Measurements from ENCODE around the gene LHX3. TPM values are rescaled to one million over a fixed set of nuclear protein-coding genes. Genes with fewer than 3 reads are reported as not detected.

LHX3 gene
- total and polyA plus RNA-seq, 2 donors from 2014 or later: not detected

DNA sequence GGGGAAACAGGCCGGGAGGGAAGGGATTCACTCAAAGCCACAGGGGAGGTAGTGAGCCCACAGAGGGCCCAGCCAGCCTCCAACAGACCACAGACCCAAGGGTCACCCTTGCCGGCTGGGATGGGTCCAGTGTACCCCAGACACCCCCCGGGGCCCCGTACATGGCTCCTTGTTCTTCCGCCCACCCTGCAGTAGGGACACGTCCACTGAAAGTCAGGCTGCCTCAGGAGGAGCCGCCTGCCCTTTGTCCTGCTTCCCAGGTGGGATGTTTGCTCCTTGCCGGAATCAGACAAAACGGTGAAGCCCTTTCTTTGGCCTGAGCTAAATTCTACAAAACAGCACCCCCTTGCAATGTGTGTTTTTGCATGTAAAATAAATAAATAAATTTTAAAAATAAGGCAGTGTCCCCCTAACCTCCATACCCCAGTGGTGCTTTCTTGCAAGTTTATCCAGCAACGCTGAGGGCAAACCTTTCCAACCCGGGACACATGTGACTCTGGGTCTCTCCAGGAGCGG is 25.8 kb downstream of the LHX3 start:
- DNase-seq: no peak
- TF ChIP-seq, protein P1, sequence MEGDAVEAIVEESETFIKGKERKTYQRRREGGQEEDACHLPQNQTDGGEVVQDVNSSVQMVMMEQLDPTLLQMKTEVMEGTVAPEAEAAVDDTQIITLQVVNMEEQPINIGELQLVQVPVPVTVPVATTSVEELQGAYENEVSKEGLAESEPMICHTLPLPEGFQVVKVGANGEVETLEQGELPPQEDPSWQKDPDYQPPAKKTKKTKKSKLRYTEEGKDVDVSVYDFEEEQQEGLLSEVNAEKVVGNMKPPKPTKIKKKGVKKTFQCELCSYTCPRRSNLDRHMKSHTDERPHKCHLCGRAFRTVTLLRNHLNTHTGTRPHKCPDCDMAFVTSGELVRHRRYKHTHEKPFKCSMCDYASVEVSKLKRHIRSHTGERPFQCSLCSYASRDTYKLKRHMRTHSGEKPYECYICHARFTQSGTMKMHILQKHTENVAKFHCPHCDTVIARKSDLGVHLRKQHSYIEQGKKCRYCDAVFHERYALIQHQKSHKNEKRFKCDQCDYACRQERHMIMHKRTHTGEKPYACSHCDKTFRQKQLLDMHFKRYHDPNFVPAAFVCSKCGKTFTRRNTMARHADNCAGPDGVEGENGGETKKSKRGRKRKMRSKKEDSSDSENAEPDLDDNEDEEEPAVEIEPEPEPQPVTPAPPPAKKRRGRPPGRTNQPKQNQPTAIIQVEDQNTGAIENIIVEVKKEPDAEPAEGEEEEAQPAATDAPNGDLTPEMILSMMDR (IDR thresholded peaks at IDR 0.05; ENCODE audit: borderline replicate concordance, extremely low read depth, insufficient read depth): no peak
- intact Hi-C loops (cut with DNase I): no loop called here

DNA sequence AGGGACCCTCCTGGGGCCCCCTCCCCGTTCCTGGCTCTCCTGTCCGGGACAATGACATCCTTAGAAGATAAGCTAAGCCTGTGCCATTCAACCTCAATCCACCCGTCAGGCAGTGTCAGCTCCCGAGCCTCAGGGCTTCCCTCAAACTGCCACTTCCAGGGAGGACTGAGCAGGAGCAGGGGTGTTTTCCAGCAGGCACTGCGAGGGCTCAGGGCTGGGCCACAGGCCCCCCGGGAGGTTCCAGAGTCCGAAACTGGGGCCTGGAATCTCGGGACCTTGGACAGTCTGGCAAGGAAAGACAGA is 26.2 kb downstream of the LHX3 start:
- H3K36me3 ChIP-seq (ENCODE audit: control insufficient read depth in 2 of 3, insufficient read depth in 3 of 3, low read length in 3 of 3): no peaks in the 10 kb centered on the region
- DNase-seq: no peak
- FAIRE-seq: no peak
- no peak overlapping the region for H3K9ac ChIP-seq (ENCODE audit: low read length in 3 of 3)
- no peaks in the 10 kb centered on the region for H3K27me3 ChIP-seq (ENCODE audit: control insufficient read depth, insufficient read depth, low read length)
- intact Hi-C loops (cut with DNase I): no loop called here
- TF ChIP-seq, protein P1 (IDR thresholded peaks at IDR 0.05; ENCODE audit: borderline replicate concordance, extremely low read depth, insufficient read depth): no peak
- H3K9me3 ChIP-seq (ENCODE audit: control insufficient read depth in 2 of 3, insufficient read depth in 1 of 3, low read length in 3 of 3): no peaks in the 10 kb centered on the region
- H3K4me1 ChIP-seq (ENCODE audit: control insufficient read depth in 2 of 3, insufficient read depth in 2 of 3, low read depth in 1 of 3, low read length in 3 of 3): no peaks in the 10 kb centered on the region
- no peak overlapping the region for H3K27ac ChIP-seq (ENCODE audit: low read depth in 2 of 2, low read length in 2 of 2)
- H3K4me3 ChIP-seq (ENCODE audit: low read length in 3 of 3): no peak overlapping the region

More for the DNA sequence above, 25.8 kb downstream of the LHX3 start:
- Histone ChIP-seq H3K36me3 (ENCODE audit: control insufficient read depth in 2 of 3, insufficient read depth in 3 of 3, low read length in 3 of 3) (no peaks in the 10 kb centered on the region), H3K4me1 (ENCODE audit: control insufficient read depth in 2 of 3, insufficient read depth in 2 of 3, low read depth in 1 of 3, low read length in 3 of 3) (no peaks in the 10 kb centered on the region), H3K9ac (ENCODE audit: low read length in 3 of 3) (no peak overlapping the region), H3K27ac (ENCODE audit: low read depth in 2 of 2, low read length in 2 of 2) (no peak overlapping the region), H3K9me3 (ENCODE audit: control insufficient read depth in 2 of 3, insufficient read depth in 1 of 3, low read length in 3 of 3) (no peaks in the 10 kb centered on the region), H3K27me3 (ENCODE audit: control insufficient read depth, insufficient read depth, low read length) (no peaks in the 10 kb centered on the region), H3K4me3 (ENCODE audit: low read length in 3 of 3) (no peak overlapping the region)
- no peak for FAIRE-seq

DNA sequence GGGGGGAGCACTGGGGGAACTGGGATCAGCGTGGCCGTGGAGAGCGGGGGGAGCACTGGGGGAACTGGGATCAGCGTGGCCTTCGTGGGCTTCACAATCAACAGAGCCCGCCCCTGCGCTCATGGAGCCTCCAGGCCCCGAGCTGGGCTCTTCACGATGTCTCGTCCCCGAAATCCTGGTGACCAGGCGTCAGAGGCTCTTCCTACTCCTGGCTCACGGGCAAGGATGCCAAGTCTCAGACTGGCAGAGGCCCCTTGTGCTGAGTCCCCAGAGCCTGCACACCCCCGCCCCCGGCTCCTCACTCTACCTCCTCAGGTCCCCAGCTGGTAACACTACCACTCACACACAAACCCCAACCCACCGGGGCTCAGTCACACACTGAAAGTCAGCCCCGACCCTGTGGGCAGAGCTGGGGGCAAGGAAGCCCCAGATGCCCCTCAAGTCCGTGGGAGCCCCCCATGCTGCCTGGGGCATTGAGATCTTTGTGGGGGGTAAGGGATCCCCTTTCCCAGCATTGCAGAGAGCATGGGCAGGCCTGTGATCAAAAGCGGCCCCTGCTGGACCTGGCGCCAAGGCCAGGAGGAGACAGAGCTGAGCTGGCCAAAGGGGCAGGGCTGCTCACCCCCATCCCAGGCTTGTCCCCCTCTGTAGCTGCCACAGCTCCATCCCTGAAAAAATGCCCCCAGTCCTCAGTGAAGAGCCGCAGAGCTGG is 26.7 kb downstream of the LHX3 start:
- Histone ChIP-seq H3K4me3 (ENCODE audit: low read length in 3 of 3) (no peak overlapping the region), H3K36me3 (ENCODE audit: control insufficient read depth in 2 of 3, insufficient read depth in 3 of 3, low read length in 3 of 3) (no peaks in the 10 kb centered on the region), H3K4me1 (ENCODE audit: control insufficient read depth in 2 of 3, insufficient read depth in 2 of 3, low read depth in 1 of 3, low read length in 3 of 3) (no peaks in the 10 kb centered on the region), H3K27ac (ENCODE audit: low read depth in 2 of 2, low read length in 2 of 2) (no peak overlapping the region), H3K27me3 (ENCODE audit: control insufficient read depth, insufficient read depth, low read length) (no peaks in the 10 kb centered on the region), H3K9me3 (ENCODE audit: control insufficient read depth in 2 of 3, insufficient read depth in 1 of 3, low read length in 3 of 3) (no peaks in the 10 kb centered on the region), H3K9ac (ENCODE audit: low read length in 3 of 3) (no peak overlapping the region)
- TF ChIP-seq, protein P1 (IDR thresholded peaks at IDR 0.05; ENCODE audit: borderline replicate concordance, extremely low read depth, insufficient read depth): no peak
- intact Hi-C loops (cut with DNase I): no loop called here
- FAIRE-seq (no peak), DNase-seq (no peak)
